ENCODE measurements around the gene MPDZ.

MPDZ gene

GRCh38 chr9:13175732-13176131 lies 103.8 kb downstream of the MPDZ start:
- DNase-seq (ENCODE audit: low spot score), result no peak

- no peak for DNase-seq (ENCODE audit: low spot score)
Measured at GRCh38 chr9:13174906-13175639, 104.4 kb downstream of the MPDZ start.

- DNase-seq (ENCODE audit: low spot score), result no peak
Measured at GRCh38 chr9:13173553-13173952, 105.9 kb downstream of the MPDZ start.

GRCh38 chr9:13171261-13171660 lies 108.2 kb downstream of the MPDZ start:
- no peak for DNase-seq (ENCODE audit: low spot score)

- DNase-seq (ENCODE audit: low spot score), result no peak
Measured at GRCh38 chr9:13166996-13167395, 112.5 kb downstream of the MPDZ start.

- no peak for DNase-seq (ENCODE audit: low spot score)
Measured at GRCh38 chr9:13165956-13166355, 113.5 kb downstream of the MPDZ start.

- no peak for DNase-seq (ENCODE audit: low spot score)
Measured at GRCh38 chr9:13165236-13165945, 114.1 kb downstream of the MPDZ start.

- no peak for DNase-seq (ENCODE audit: low spot score)
Measured at GRCh38 chr9:13163946-13164345, 115.5 kb downstream of the MPDZ start.

GRCh38 chr9:13163287-13163686 lies 116.2 kb downstream of the MPDZ start:
- no peak for DNase-seq (ENCODE audit: low spot score)

GRCh38 chr9:13160051-13160450 lies 119.4 kb downstream of the MPDZ start:
- DNase-seq (ENCODE audit: low spot score), result no peak

GRCh38 chr9:13158986-13159385 lies 120.5 kb downstream of the MPDZ start:
- no peak for DNase-seq (ENCODE audit: low spot score)

- DNase-seq (ENCODE audit: low spot score), result no peak
Measured at GRCh38 chr9:13151489-13151888, 128.0 kb downstream of the MPDZ start.

- DNase-seq (ENCODE audit: low spot score), result no peak
Measured at GRCh38 chr9:13149454-13149853, 130.0 kb downstream of the MPDZ start.

- no peak for DNase-seq (ENCODE audit: low spot score)
Measured at GRCh38 chr9:13146840-13147239, 132.7 kb downstream of the MPDZ start.

GRCh38 chr9:13145340-13145739 lies 134.2 kb downstream of the MPDZ start:
- DNase-seq (ENCODE audit: low spot score), result no peak

- no peak for DNase-seq (ENCODE audit: low spot score)
Measured at GRCh38 chr9:13144166-13144775, 135.2 kb downstream of the MPDZ start.

GRCh38 chr9:13143281-13143680 lies 136.2 kb downstream of the MPDZ start:
- DNase-seq (ENCODE audit: low spot score), result no peak

- DNase-seq (ENCODE audit: low spot score), result no peak
Measured at GRCh38 chr9:13142776-13143175, 136.7 kb downstream of the MPDZ start.

GRCh38 chr9:13141629-13142028 lies 137.9 kb downstream of the MPDZ start:
- no peak for DNase-seq (ENCODE audit: low spot score)

GRCh38 chr9:13140843-13141592 lies 138.5 kb downstream of the MPDZ start:
- DNase-seq (ENCODE audit: low spot score), result no peak

GRCh38 chr9:13139641-13140171 lies 139.8 kb downstream of the MPDZ start:
- no peak for DNase-seq (ENCODE audit: low spot score)

GRCh38 chr9:13137426-13137825 lies 142.1 kb downstream of the MPDZ start:
- no peak for DNase-seq (ENCODE audit: low spot score)

Data from CD4-positive, alpha-beta T cell treated with Interleukin-6 at 100 ng/mL for 8 hours (primary cell).